GM12872 (cell line): ENCODE measurements around the gene PRKG1.

Source experiments
- TF ChIP-seq, protein P1 (sequence below): IDR thresholded peaks from 3 replicates; pipeline ENCODE4 v1.5.1; 2011; ENCODE audit warnings: low read depth, mild to moderate bottlenecking, low read length, moderate library complexity; ENCODE audit not compliant: insufficient read depth

Gene PRKG1

DNA sequence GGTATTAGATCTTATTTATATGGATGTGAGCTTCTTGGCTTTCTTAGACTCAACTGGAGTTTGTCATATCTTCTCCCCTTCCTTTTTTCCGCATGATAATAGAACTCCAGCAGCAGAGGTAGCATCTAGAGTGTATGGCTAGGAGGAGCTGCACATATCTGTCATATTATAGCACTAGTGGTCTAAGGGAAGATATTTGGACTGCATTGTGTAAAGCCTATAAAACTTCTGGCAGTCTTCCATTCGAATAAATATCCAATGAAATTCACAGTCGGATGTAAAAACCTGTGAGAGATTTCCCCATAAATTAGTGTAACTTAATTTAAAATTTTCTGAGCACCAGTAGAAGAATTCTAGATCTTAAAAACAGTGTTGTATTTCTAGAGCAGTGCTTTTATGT is 123.9 kb downstream of the PRKG1 start:
- TF ChIP-seq, protein P1, sequence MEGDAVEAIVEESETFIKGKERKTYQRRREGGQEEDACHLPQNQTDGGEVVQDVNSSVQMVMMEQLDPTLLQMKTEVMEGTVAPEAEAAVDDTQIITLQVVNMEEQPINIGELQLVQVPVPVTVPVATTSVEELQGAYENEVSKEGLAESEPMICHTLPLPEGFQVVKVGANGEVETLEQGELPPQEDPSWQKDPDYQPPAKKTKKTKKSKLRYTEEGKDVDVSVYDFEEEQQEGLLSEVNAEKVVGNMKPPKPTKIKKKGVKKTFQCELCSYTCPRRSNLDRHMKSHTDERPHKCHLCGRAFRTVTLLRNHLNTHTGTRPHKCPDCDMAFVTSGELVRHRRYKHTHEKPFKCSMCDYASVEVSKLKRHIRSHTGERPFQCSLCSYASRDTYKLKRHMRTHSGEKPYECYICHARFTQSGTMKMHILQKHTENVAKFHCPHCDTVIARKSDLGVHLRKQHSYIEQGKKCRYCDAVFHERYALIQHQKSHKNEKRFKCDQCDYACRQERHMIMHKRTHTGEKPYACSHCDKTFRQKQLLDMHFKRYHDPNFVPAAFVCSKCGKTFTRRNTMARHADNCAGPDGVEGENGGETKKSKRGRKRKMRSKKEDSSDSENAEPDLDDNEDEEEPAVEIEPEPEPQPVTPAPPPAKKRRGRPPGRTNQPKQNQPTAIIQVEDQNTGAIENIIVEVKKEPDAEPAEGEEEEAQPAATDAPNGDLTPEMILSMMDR = no peak

DNA sequence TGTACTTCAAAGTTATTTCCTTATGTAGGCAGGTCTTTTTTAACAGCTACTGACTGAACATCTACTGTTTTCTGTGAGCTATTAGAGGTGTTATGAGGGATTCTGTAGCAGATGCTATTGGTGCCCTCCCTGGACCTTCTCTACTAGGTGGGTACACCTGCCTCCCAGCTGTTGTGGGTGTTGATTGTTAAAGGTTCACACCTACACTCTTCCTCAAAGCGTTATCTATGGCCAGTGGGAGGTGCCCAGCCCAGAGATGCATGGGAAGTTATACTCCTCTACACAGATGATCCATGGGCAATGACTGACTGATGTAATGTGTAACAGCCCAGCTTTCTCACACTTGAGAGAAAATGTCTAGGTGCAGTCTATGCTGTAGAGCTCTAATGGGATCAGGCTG is 127.7 kb downstream of the PRKG1 start:
- TF ChIP-seq, protein P1 = no peak

DNA sequence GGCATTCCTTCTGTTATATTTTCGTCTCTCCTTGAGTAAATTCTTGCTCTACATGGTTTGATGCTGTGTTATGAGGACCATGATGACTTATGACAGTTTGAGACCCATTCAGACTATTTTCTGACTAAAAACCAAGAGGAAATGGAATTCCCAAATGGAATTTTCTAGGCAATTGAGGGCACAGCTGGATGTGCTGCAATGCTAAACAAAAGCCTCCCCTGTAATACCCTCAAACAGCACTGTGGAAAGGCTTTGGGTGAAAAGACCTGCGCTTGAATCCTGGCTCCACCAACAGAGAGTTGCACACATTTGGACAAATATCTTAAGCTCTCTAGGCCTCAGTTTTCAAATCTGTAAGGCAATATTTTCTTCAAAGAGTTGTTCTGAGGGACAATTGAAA is 129.1 kb downstream of the PRKG1 start:
- TF ChIP-seq, protein P1 = no peak

DNA sequence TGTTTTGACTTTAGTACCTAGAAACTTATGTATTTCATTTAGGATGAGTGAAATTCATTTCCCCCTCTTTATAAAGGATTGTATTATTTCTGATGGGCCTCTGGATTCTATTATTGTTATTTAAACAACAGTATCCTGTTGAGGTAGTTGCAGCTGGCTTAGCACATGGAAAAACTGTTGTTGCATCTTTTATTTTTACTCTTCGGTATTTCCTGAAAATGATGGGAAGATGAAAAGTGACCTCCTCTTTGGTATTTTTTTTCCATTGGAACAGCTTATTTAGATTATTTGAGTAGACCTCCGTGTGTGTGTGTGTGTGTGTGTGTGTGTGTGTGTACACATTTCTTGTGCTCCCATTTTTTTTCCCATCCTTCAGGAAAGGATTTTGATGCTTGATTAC is 129.8 kb downstream of the PRKG1 start:
- TF ChIP-seq, protein P1 = no peak

DNA sequence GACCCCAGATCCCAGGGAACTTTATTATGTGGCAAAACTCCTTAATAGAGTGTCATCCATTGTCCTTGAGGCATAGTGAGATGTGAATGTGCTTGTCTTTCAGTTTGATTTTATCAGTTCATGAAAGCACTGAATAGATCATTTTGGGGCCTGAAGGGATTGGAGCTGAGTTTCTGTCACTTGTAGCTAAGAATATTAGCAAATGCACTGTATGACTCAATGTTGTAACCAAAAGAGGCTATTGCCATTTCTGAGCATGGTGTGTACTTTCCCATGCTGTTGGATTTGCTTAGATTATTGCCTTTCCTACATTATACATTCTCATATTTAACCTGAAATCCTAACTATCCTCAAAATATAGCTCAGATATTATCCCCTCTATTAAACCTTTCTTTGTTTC is 130.4 kb downstream of the PRKG1 start:
- TF ChIP-seq, protein P1 = no peak

DNA sequence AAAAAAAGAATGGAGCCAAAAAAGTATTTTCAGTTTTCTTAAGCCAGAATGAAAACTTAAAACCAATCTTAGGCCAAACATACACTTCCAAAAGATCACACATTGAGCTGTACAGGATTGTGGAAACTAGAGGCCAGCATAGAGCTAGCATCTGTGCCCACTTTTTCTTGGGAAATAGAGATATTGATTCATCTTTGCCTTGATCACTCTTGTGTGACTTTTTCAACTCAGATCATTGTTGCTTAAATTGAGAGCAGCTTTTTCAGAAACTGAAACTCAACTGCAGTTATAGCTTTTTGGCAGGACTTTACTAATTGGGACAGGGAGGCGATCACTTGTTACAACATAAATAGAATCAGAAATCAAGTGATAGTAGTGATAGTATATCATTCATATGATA is 132.2 kb downstream of the PRKG1 start:
- TF ChIP-seq, protein P1 = no peak

DNA sequence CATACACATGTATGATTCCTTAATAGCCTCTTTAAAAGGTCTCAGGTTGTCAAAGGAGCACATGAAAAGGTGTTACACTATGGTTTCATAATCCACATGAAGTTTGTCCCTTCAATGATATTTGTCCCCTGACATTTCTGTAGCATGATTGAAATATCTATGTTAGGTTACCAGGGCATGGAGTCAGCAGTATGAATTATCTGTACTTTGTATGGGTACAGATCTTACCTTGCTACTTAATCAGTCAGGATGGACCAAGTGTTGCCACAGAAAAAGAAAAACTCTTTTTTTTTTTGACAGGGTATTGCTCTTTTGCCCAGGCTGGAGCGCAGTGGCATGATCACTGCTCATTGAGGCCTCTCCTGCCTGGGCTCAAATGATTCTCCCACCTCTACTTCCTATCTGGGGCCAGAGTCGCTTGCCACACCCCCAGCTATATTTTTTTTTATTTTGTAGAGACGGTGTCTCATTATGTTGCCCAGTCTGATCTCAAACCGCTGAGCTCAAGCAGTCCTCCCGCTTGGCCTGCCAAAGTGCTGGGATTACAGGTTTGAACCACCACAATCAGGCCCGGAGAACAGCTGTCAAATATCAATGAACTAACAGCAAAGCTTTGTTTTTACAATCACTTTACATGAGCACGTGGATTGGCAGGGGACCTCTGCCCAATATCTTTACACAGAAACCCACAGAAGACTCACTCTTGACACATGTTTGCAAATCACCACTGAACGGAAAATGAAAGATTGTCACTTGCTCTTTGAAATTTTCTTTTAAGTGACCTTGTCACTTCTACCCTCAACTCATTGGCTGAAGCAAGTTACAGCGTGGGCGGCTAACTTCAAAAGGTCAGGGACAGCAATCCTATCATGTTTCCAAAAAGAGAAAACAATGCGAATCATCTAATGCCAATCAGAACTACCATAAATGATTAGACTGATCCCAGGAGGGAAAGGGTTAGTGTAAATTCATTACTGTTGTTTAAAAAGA is 140.2 kb downstream of the PRKG1 start:
- TF ChIP-seq, protein P1 = no peak
